Neural progenitor cell (in vitro differentiated cells): ENCODE data around the gene GATAD2A.

Source experiments
- EZH2 ChIP-seq: fragments of 200-600 bp; sonication (generic); IDR thresholded peaks from 2 replicates; pipeline ENCODE4 v1.6.1; 2017; ENCODE audit warnings: antibody characterized with exemption, mild to moderate bottlenecking, moderate library complexity
- EZH2phosphoT487 ChIP-seq: fragments of 200-600 bp; sonication (generic); IDR thresholded peaks from 2 replicates; pipeline ENCODE4 v1.6.1; 2017; ENCODE audit warnings: antibody characterized with exemption
- TF ChIP-seq, protein P1 (sequence below): fragments of 200-600 bp; sonication (generic); IDR thresholded peaks from 2 replicates; pipeline ENCODE4 v1.5.1; 2017; ENCODE audit warnings: antibody characterized with exemption, mild to moderate bottlenecking

- TF ChIP-seq, protein P1, sequence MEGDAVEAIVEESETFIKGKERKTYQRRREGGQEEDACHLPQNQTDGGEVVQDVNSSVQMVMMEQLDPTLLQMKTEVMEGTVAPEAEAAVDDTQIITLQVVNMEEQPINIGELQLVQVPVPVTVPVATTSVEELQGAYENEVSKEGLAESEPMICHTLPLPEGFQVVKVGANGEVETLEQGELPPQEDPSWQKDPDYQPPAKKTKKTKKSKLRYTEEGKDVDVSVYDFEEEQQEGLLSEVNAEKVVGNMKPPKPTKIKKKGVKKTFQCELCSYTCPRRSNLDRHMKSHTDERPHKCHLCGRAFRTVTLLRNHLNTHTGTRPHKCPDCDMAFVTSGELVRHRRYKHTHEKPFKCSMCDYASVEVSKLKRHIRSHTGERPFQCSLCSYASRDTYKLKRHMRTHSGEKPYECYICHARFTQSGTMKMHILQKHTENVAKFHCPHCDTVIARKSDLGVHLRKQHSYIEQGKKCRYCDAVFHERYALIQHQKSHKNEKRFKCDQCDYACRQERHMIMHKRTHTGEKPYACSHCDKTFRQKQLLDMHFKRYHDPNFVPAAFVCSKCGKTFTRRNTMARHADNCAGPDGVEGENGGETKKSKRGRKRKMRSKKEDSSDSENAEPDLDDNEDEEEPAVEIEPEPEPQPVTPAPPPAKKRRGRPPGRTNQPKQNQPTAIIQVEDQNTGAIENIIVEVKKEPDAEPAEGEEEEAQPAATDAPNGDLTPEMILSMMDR: no peak
- no peak for TF ChIP-seq EZH2phosphoT487
- no peak for TF ChIP-seq EZH2
These were observed 15.3 kb downstream of the GATAD2A start for GRCh38 chr19:19420570-19421298.
